PFSK-1 (cell line): ENCODE measurements around the gene KIF26B.

ENCODE experiments used
- FOXP2 ChIP-seq: optimal IDR thresholded peaks from 2 replicates; pipeline ENCODE3; 2011; ENCODE audit warnings: borderline replicate concordance, control low read depth, inconsistent platforms; ENCODE audit not compliant: insufficient read depth; ENCODE audit errors: extremely low read length, extremely low read depth
- POLR2AphosphoS5 ChIP-seq: IDR thresholded peaks from 2 replicates; pipeline ENCODE4 v1.6.1; 2012; ENCODE audit warnings: low read depth, mild to moderate bottlenecking, control low read depth, low read length, moderate library complexity
- REST ChIP-seq, 2 experiments: IDR thresholded peaks; 2 replicates each; pipeline versions ENCODE4 v1.6.1 to v1.8.0; 2011 to 2012; ENCODE audit warnings: low read depth in 2 of 2, low read length in 2 of 2, control low read depth in 1 of 2, inconsistent platforms in 1 of 2, mild to moderate bottlenecking in 1 of 2, moderate library complexity in 1 of 2; ENCODE audit not compliant: insufficient read depth in 1 of 2
- SIN3A ChIP-seq: IDR thresholded peaks from 2 replicates; pipeline ENCODE4 v1.6.1; 2012; ENCODE audit warnings: mild to moderate bottlenecking, low read length, moderate library complexity, borderline replicate concordance; ENCODE audit not compliant: insufficient read depth
- TAF1 ChIP-seq: IDR thresholded peaks from 2 replicates; pipeline ENCODE4 v1.6.1; 2012; ENCODE audit warnings: low read length, control low read depth, borderline replicate concordance; ENCODE audit not compliant: insufficient read depth

The KIF26B gene

GRCh38 chr1:245641384-245641783, 486.6 kb downstream of the KIF26B start:
- TF ChIP-seq FOXP2 (no peak), POLR2AphosphoS5 (no peak), REST (IDR thresholded peaks at IDR 0.05; ENCODE audit: insufficient read depth in 1 of 2, low read depth in 2 of 2, low read length in 2 of 2) (no peak), SIN3A (no peak), TAF1 (no peak)

- TF ChIP-seq TAF1, result no peak
- no peak for TF ChIP-seq SIN3A
- no peak for TF ChIP-seq POLR2AphosphoS5
- no peak for TF ChIP-seq REST (IDR thresholded peaks at IDR 0.05; ENCODE audit: insufficient read depth in 1 of 2, low read depth in 2 of 2, low read length in 2 of 2)
- no peak for TF ChIP-seq FOXP2
These were observed 490.6 kb downstream of the KIF26B start for GRCh38 chr1:245645406-245645805.

- TF ChIP-seq TAF1 (no peak), POLR2AphosphoS5 (no peak), SIN3A (no peak), REST (IDR thresholded peaks at IDR 0.05; ENCODE audit: insufficient read depth in 1 of 2, low read depth in 2 of 2, low read length in 2 of 2) (no peak), FOXP2 (no peak)
These were observed 491.1 kb downstream of the KIF26B start for GRCh38 chr1:245645894-245646293.

- TF ChIP-seq TAF1 (no peak), SIN3A (no peak), POLR2AphosphoS5 (no peak), FOXP2 (no peak), REST (IDR thresholded peaks at IDR 0.05; ENCODE audit: insufficient read depth in 1 of 2, low read depth in 2 of 2, low read length in 2 of 2) (no peak)
These were observed 494.2 kb downstream of the KIF26B start for GRCh38 chr1:245648749-245649522.

- no peak for TF ChIP-seq POLR2AphosphoS5
- no peak for TF ChIP-seq FOXP2
- no peak for TF ChIP-seq REST (IDR thresholded peaks at IDR 0.05; ENCODE audit: insufficient read depth in 1 of 2, low read depth in 2 of 2, low read length in 2 of 2)
- no peak for TF ChIP-seq SIN3A
- TF ChIP-seq TAF1, result no peak
These were observed 494.9 kb downstream of the KIF26B start for GRCh38 chr1:245649666-245650065.
